COLO668 (cell line): ENCODE measurements around the gene CAPSL.
"Not testable (repeated sequence)": the region's sequence is repeated elsewhere in the genome, so short reads cannot be mapped to it uniquely, and the experiment has no call there.

Experiments
- DNase-seq: peaks from one replicate; lab custom pipeline; 2025; ENCODE audit not compliant: unreplicated experiment; lab: John Stamatoyannopoulos, UW

CAPSL gene

GRCh38 chr5:35908228-35908627 is 30.2 kb downstream of the CAPSL start:
- DNase-seq: no peak

DNA sequence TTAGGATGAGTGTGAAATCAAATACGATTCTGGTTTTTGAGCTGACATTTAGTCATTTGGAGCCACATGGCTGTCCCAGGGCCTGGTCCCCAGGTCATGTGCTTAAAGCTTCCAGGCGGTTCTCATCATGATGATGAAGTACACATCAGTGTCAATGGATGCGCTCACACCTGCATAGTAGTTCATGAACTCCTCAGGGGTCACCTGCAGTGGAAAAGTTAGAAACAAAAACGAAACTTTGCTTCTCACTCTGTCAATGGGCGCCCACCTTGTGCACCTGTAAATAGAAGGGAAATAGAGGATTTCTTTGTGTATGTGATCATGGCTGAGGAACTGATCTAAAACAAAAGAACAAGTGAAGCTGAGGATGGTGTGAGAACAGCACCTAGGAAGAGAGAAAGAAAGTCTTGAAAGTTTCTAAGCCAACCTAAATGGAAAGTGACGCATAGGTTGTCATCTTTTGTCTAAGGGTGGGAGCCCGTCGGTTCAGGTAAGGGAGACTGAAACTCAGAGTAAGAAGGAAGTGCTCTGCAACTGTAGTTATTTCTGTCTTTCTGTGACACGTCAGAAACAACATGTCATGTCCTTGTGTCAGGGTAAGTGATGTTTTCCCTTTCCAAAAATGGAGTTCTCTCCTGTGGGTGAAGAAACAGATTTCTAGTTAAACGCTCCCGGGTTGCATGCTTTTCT is 33.8 kb downstream of the CAPSL start:
- DNase-seq: no peak

GRCh38 chr5:35903631-35904203 is 34.7 kb downstream of the CAPSL start:
- no peak for DNase-seq

DNA sequence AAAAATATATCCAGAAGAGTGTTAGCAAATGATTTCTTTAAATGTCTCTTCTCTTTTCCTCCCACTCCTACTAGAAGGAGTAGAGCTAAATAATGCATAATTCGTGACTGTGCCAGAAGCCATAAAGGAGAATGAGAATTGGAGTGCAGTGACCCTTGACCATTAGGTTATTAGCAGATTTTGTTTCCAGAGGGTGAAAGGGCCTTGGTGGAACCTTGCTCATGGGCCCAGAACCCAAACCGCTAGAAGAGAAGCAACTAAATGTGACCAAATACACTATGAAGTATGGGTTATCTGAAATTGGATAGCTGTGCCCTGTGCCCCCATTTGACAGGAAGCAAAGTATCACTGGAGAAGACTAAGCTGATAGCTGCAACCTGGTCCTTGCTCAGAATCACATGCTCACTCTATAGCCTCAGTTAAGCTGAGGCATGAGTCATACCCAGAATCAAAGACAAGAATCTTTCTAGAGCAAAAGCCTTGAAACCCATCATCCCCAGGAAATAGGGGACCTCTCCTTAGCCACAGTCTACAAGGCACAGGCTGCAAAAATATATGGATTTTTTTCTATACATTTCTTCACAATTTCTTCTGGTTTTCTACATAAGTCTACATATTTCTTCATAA is 36.3 kb downstream of the CAPSL start:
- no peak for DNase-seq

- no peak for DNase-seq
Observed at GRCh38 chr5:35900972-35901695, 37.3 kb downstream of the CAPSL start.

DNA sequence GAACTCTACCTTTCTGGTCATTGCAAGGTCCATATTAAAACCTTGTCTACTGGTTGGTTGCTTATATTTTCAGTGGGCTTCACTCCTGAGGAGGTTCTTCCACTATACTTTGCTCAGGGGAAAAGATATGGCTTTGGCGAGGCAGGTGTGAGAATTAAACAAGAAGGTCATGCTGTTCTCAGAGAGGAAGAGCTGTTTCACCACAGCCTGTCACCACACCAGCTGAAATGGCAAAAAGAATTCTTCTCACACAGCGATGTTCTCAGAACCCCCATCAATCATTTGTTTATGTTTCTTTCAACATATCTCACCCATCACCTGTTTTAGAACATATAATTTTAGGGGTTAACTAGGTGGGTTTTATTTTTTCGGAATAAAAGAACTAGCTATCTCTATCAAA is 38.6 kb downstream of the CAPSL start:
- DNase-seq: no peak

DNA sequence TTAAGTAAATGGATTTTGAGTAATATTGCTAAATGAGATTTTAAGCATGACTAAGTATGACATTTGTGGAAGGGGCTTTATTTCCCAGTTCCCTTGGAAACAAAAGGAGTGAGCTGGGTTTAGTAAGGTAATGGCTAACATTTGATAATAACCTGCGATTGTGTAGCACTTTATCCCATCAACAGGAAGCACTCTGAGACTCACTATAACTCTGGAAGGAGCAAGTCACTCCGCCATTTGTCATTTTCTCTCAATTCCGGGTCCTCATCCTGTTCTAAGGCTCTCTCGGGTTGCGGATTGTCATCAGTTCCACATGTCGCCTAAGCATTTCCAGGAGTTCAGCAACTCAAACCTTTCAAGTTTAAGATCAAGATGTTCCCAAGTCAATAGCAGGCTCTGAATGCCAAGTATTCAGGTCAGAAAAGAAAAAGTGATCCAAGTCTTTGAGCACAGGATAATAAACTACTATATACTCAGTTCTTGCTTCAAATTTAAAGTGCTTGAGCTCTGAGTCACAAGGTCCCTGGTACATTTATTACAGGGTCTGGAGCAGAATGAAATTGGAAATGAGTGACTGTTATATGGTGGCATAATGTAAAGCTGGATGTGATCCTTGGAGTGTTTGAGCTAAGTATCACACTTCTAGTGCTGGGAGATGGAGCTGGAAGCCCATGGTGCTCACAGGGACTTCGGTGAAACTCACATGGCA is 39.3 kb downstream of the CAPSL start:
- DNase-seq: no peak

- DNase-seq: no peak
Observed at GRCh38 chr5:35894131-35894530, 44.3 kb downstream of the CAPSL start.

DNA sequence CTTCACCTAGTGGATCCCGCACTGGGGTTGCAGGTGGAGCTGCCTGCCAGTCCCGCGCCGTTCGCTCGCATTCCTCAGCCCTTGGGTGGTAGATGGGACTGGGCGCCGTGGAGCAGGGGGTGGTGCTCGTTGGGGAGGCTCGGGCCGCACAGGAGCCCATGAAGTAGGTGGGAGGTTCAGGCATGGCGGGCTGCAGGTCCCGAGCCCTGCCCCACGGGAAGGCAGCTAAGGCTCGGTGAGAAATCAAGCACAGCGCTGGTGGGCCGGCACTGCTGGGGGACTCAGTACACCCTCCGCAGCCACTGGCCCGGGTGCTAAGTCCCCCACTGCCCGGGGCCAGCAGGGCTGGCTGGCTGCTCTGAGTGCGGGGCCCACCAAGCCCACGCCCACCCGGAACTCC is 45.6 kb downstream of the CAPSL start:
- not testable (repeated sequence) for DNase-seq

DNA sequence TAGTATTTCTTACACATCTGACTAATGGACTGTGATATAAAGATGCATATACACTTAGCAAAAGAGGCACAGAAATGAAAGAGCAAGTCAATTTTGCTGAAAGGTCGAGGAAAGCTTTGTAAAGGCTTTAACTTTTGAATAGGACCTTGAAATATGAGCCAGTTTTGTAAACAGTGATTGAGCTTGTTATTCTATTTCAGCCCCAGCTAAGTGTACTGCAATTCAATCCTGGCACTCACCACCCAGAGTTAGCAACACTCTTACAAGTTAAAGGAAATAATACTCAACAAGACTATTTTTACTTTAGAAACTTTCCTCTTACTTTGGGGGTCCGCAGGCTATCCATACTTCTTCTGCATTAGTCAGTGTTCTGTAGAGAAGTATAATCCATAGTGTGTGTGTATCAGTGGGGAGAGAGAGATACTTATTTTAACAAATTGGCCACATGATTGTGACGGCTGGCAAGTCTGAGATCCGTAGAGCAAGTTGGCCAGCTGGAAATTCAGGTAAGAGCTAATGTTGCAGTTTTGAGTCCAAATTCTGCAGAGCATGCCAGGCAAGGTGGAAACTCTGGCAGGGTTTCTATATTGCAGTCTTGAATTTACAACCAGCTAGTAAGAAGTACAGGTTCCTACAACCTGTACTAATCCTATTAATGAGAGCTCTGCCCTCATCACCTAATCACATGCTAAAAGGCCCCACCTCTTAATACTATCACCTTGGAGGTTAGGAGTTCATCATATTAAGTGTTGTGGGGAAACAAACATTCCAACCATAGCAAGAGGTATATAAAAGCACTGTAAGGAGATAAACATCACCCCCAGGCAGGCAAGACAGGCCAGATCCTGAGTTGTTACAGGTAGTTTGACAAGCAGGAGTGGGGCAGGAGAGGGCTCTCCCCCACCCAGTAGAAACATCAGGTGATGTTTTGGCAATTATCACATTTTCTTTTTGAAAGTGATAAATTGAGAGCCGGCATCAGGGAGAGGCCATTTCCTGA is 48.1 kb downstream of the CAPSL start:
- no peak for DNase-seq

GRCh38 chr5:35887321-35888100 is 50.9 kb downstream of the CAPSL start:
- no peak for DNase-seq

GRCh38 chr5:35886381-35886780 is 52.0 kb downstream of the CAPSL start:
- DNase-seq: no peak

DNA sequence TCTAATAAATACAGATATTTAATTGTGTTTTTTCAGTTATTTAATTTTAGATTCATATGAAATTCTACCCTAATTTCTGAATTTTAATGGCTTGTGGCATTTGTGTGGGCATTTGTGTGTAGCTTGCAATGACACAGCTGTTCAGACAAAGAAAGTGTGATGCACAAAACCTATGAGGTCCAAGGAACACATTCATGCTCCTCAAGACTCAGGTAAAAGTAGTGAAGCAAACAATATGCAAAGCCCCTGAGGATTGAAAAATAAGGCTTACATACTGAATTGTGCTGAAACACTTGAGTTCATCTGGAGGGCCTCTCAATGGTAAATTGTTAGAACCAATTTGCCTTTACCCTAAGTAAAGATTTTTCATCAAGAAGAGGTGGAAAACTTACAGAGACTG is 53.6 kb downstream of the CAPSL start:
- no peak for DNase-seq

DNA sequence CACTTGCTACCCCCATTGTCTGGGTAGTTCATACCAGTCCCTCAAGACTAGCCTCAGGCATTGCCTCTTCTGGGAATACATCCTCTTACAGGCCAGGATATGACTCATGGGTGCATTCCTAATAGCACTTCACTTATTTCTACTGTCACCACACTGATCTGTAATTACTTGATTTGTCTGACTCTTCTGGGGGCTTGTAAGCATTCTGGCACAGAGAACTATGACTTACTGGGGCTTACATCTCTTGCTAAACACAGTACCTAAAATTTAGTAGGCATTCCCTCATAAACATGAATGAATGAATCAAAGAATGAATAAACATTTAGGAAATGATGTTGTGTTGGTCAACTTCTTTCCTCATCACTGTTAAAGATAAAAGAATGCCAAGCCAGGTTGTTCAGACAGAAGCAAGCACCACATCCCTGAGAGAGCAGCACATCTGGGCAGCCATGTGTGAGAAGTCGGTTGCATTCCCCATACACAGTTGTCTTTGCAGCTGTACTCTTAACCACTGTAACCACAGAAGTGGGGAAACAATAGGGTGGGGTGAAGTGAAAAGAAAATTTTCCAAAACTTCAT is 54.1 kb downstream of the CAPSL start:
- DNase-seq: no peak

GRCh38 chr5:35881758-35882157 is 56.7 kb downstream of the CAPSL start:
- no peak for DNase-seq

DNA sequence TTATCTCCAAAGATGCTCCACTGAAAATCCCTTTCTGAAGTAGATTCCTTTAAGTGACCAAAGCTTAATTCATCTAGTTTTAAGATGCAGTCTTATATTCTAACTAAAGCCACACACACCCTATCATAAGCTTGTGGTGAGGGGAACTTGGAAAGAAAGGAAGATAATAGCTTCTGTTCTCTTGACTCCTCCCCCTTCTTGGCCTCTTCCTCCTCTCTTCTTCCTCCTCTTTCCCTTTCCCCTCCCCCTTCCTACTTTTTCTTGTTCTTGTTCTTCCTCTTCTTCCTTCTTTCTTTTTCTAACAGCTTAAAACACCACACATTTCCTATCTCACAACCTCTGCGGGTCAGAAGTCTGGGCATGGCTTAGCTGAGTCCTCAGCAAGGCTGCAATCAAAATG is 58.3 kb downstream of the CAPSL start:
- no peak for DNase-seq

- no peak for DNase-seq
Observed at GRCh38 chr5:35879649-35880048, 58.8 kb downstream of the CAPSL start.

DNA sequence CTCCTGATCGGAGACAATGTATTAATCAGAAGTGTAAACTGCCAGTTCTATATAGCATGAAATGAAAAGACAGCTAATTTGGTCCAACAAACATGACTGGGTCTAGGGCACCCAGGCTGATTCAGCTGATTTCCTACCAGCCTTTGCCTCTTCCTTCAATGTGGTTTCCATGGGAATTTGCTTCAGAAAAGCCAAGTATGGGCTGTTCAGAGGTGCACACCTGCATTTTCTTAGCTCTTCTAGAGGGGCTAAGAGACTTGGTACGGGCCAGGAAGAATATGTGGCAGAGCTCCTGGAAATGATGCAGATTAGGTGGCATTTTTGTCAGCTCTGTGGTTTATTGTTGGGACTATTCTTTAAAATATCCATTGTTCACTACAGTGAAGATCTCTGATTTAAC is 59.3 kb downstream of the CAPSL start:
- no peak for DNase-seq

- no peak for DNase-seq
Observed at GRCh38 chr5:35878079-35878478, 60.3 kb downstream of the CAPSL start.
